ENCODE results near the gene MAN2B2. TPM values are rescaled to one million over a fixed set of nuclear protein-coding genes. Genes with fewer than 3 reads are reported as not detected.

MAN2B2 gene
- total and polyA plus RNA-seq, 9 of the 15 experiments (the other 6 are each of a cell fraction or from before 2014, with no cell fraction given) = 0.21 to 8.8 (median 3.7) TPM

DNA sequence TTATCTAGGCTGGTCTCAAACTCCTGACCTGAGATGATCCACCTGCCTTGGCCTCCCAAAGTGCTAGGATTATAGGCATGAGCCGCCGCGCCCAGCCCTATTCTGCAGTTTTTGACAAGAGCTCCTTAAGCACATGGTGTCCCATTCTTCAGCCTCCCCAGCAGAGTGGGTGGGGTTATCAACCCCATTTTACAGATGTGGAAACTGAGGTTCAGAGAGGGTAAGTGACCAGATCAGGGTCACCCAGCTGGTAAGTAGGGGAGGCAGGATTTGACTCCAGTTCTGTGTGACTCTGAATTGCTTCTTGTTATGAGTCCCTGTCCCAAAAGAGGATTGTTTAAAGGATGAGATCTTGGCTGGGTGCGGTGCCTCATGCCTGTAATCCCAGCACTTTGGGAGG lies 14.5 kb downstream of the MAN2B2 start:
- BruUV-seq (replicated peaks) = no TSS peak
- FAIRE-seq = no peak
- no peaks in the 10 kb centered on the region for H3K36me3 ChIP-seq (ENCODE audit: control insufficient read depth, insufficient read depth, low read length)
- 89% methylated on average over 4 of the region's 4 CpGs for WGBS (ENCODE audit: insufficient coverage, low coverage, missing lambda C conversion rate)
- ChIA-PET CTCF (ENCODE audit: low intra/inter-chr PET ratio) (no interaction called here), POLR2A (interaction anchor here (0.7 to 1.3 kb wide), 2 partner anchors 86 to 1553 kb away, joined by 3 to 5 read pairs; no protein-coding TSS in a partner anchor)
- peak in 1 of 2 experiments; percentile 46; a peak in 1 of 4 replicates for TF ChIP-seq KDM1A (IDR thresholded peaks at IDR 0.05)
- peak; percentile 73 for TF ChIP-seq ADNP (tag; IDR thresholded peaks at IDR 0.05)
- no peak for TF ChIP-seq TRIM24 (IDR thresholded peaks at IDR 0.05)
- peak; percentile 75 for TF ChIP-seq RBM25 (IDR thresholded peaks at IDR 0.05; ENCODE audit: low read depth, low read length, severe bottlenecking)
- TF ChIP-seq SMARCA5 (IDR thresholded peaks at IDR 0.05) = peak; percentile 46; the same call in 1 of the 2 replicates
- peak; percentile 83 for TF ChIP-seq BCOR (IDR thresholded peaks at IDR 0.05)
- TF ChIP-seq, protein P1, sequence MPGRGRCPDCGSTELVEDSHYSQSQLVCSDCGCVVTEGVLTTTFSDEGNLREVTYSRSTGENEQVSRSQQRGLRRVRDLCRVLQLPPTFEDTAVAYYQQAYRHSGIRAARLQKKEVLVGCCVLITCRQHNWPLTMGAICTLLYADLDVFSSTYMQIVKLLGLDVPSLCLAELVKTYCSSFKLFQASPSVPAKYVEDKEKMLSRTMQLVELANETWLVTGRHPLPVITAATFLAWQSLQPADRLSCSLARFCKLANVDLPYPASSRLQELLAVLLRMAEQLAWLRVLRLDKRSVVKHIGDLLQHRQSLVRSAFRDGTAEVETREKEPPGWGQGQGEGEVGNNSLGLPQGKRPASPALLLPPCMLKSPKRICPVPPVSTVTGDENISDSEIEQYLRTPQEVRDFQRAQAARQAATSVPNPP (IDR thresholded peaks at IDR 0.05; ENCODE audit: borderline replicate concordance, insufficient read depth, insufficient read length) = no peak
- TF ChIP-seq, protein P2, sequence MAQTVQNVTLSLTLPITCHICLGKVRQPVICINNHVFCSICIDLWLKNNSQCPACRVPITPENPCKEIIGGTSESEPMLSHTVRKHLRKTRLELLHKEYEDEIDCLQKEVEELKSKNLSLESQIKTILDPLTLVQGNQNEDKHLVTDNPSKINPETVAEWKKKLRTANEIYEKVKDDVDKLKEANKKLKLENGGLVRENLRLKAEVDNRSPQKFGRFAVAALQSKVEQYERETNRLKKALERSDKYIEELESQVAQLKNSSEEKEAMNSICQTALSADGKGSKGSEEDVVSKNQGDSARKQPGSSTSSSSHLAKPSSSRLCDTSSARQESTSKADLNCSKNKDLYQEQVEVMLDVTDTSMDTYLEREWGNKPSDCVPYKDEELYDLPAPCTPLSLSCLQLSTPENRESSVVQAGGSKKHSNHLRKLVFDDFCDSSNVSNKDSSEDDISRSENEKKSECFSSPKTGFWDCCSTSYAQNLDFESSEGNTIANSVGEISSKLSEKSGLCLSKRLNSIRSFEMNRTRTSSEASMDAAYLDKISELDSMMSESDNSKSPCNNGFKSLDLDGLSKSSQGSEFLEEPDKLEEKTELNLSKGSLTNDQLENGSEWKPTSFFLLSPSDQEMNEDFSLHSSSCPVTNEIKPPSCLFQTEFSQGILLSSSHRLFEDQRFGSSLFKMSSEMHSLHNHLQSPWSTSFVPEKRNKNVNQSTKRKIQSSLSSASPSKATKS (CRISPR knock-in tag; IDR thresholded peaks at IDR 0.05) = no peak
- TF ChIP-seq CCAR2 (IDR thresholded peaks at IDR 0.05; ENCODE audit: low read depth, low read length) = no peak
- no peaks in the 10 kb centered on the region for H3K27me3 ChIP-seq (ENCODE audit: control insufficient read depth in 2 of 2, insufficient read depth in 2 of 2, low read length in 2 of 2)
- in situ Hi-C loops (cut with MboI) = no loop called here
- H3K4me1 ChIP-seq (replicated peaks in 1 of 2; ENCODE audit: control insufficient read depth in 2 of 2, insufficient read depth in 2 of 2, low read length in 2 of 2) = peaks cover 3 to 22% of the 10 kb centered on the region in 2 experiments; a peak in 4 of 5 replicates
- no peaks in the 10 kb centered on the region for H4K20me1 ChIP-seq (replicated peaks; ENCODE audit: control insufficient read depth, insufficient read depth, low read length)
- no peak overlapping the region for H3K27ac ChIP-seq (ENCODE audit: extremely low read depth, low read depth, low read length)
- no peaks in the 10 kb centered on the region for H3K9me1 ChIP-seq (ENCODE audit: control insufficient read depth, insufficient read depth, low read length)
- no peak overlapping the region for H3K4me3 ChIP-seq
- ATAC-seq = no peak
- no peak overlapping the region for H3K4me2 ChIP-seq (ENCODE audit: insufficient read depth, low read length)
- no peak overlapping the region for H2AFZ ChIP-seq (ENCODE audit: low read depth, low read length)
- DNase-seq (ENCODE audit: extremely low read depth in 1 of 4, low spot score in 3 of 4) = no peak
- H3K9ac ChIP-seq (ENCODE audit: insufficient read depth in 1 of 2, low read depth in 2 of 2, low read length in 2 of 2) = no peak overlapping the region
- H3K9me3 ChIP-seq (replicated peaks; ENCODE audit: control insufficient read depth, insufficient read depth, low read depth, low read length) = no peaks in the 10 kb centered on the region
- intact Hi-C loops (cut with micrococcal nuclease) = no loop called here
- H3K79me2 ChIP-seq (ENCODE audit: control insufficient read depth, insufficient read depth, low read length) = no peaks in the 10 kb centered on the region

Data from K562 (cell line).